Fibroblast of peridontal ligament (primary cell): ENCODE measurements around the gene SLC2A13.
"Not testable (repeated sequence)": the region's sequence is repeated elsewhere in the genome, so short reads cannot be mapped to it uniquely, and the experiment has no call there.

ENCODE experiments used
- DNase-seq: peaks from one replicate; pipeline ENCODE4 v3.0.0-alpha.2; 2010; ENCODE audit errors: extremely low read depth

Gene SLC2A13

DNA sequence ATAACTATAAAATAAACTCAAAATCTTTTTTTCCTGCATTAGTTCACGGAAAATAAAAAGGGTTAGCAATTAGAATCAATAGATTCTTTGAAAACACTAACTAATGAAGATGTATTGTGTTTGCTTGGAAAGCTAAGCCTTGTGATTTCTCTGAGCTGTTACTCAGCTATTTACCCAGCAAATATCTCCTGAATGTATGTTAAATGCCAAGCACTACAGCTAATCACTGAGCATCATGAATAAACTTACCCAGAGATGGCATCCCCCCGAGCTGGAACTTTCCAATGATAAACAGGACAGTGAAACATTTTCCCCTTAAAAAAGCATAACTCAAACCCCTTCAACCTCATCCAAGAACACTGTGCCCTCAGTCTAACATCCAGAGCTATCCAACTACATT lies 71.2 kb downstream of the SLC2A13 start:
- DNase-seq = no peak

DNA sequence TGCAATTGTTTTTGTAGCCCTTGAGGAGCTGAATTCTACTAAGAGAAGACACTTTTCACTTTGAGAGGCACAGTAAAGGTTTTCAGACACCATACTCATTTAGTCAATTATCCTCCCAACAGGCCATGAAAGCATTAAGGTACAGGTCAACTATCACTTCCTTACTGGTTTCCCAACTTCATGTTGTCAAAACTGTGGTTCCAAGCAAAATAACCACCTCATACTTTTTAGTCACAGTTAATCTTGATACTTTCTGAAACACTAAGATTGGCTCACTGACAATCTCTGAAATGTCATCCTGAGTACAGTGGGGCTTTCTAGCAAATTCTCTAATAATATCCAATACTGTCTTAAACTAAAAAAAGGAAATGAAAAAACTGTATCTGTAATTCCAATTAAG lies 71.7 kb downstream of the SLC2A13 start:
- no peak for DNase-seq

- no peak for DNase-seq
Measured at GRCh38 chr12:40033242-40033630, 72.6 kb downstream of the SLC2A13 start.

GRCh38 chr12:40032433-40033241 lies 73.2 kb downstream of the SLC2A13 start:
- no peak for DNase-seq

DNA sequence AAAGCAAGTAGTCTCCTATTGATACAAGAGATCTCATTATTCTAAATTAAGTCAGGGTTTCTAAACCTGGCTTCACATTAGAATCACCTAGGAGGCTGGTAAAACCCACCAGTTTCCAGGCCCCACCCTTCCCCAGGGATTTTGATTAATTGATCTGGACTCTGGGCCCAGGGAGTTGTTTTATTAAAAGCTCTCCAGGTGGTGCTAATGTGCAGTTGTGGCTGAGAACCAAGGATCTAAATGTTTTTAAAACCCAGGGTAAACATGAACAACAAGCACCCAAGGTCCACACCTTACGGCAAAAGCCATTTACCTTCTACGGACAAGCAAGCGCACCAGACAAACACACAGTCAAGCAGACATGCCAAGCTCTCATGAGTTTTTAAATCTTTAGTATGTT lies 73.9 kb downstream of the SLC2A13 start:
- no peak for DNase-seq

DNA sequence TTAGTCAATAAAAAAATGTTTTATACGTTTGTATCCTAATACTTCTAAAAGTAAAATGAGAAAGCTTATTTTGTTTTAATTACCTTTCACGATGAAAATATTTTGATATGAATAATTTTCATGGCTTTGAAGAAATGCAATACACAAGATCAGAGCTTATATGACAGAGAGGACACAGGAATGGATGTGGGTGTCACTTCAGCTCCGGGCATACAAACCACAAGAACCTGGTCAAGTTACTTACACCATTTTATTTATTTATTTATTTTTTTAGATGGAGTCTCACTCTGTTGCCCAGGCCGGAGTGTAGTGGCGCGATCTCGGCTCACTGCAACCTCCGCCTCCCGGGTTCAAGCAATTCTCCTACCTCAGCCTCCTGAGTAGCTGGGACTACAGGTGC lies 74.9 kb downstream of the SLC2A13 start:
- DNase-seq = not testable (repeated sequence)

DNA sequence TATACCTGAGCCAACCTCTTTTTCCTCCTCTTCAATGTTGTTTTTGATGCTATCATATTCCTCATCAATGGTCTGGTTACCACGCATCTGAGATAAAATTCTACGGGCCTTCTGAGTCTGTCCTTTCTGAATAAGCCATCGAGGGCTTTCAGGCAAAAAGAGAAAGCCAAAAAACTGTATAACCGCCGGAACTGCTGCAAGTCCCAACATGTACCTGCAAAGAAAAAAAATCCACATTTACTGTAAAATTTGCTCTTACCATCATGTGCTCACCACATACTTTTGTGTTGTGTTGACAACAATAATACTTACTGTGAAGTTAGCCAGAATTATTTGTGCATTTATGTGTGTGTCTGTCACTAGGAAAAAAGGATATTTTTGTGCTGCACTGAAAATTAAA lies 77.6 kb downstream of the SLC2A13 start:
- no peak for DNase-seq

GRCh38 chr12:40022850-40023249 lies 83.0 kb downstream of the SLC2A13 start:
- no peak for DNase-seq

DNA sequence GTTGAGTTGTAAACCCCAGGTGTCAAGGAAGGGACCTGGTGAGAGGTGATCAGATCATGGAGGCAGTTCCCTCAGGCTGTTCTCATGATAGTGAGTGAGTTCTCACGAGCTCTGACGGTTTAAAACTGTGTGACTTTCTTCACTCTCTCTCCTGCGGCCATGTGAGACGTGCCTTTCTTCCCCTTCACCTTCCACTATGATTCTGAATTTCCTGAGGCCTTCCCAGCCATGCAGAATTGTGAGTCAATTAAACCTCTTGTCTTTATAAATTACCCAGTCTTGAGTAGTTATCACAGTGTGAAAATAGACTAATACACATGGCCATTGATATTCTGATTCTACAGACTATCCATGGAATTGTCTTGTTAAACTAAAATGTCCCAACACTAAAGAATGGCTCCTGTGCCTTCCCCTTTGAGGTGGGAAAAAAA lies 85.6 kb downstream of the SLC2A13 start:
- DNase-seq = no peak

DNA sequence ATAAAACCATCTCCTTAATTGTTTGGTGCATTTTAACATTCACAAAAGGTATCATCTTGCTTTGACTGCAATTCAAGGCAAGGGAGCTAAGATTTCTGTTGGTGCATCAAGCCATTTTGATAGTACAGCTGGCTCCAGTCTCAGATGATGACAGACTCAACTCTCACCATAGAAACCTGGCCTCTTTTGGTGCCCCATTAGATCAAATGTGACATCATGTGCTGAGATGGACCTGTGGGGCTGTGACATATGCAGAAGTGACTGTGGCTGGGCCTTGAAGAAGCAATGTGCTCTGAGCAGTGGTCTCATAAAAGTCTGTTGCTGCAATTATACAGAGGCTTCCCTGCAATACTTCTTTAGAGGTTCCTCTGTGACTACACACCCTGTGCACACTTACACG lies 88.4 kb downstream of the SLC2A13 start:
- no peak for DNase-seq

- DNase-seq = peak; percentile 84
Measured at GRCh38 chr12:40016980-40017379, 88.9 kb downstream of the SLC2A13 start.

GRCh38 chr12:40015881-40016280 lies 90.0 kb downstream of the SLC2A13 start:
- DNase-seq = no peak

DNA sequence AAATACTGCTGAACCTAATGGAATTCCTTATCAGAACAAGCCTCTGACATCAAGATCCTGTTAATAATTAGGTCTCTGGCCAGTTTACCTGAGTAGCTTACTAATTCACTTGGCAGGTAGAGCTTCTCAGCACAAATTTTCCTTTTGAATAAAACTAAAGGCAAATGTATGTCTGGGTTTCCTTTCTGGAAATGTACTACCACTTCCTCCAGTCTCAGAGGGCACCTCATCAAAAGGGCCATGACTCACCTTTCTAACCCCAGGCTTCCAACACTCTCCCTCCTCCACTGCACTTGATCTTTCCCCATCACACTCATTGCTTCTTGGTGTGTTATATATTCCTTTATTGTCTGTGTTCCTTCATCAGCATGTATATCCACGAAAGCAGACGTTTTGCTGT lies 90.5 kb downstream of the SLC2A13 start:
- DNase-seq = no peak

- no peak for DNase-seq
Measured at GRCh38 chr12:40013847-40014246, 92.0 kb downstream of the SLC2A13 start.

DNA sequence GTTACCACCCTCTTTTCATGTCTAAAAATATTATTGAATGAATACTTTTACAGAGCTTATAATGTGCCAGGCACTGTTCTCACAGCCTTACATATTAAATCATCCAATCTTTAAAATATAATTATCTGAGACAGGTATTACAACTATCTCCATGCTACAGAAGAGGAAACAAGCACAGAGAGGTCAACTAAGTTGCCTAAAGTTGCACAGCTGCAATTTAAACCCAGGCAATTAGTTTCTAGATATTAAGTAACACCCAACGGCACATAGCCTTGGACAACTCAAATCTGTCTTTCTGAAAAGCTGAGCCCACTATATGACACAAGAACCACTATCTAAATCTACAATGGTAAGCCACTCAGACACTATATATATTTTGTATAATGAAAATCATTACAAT lies 92.6 kb downstream of the SLC2A13 start:
- no peak for DNase-seq

DNA sequence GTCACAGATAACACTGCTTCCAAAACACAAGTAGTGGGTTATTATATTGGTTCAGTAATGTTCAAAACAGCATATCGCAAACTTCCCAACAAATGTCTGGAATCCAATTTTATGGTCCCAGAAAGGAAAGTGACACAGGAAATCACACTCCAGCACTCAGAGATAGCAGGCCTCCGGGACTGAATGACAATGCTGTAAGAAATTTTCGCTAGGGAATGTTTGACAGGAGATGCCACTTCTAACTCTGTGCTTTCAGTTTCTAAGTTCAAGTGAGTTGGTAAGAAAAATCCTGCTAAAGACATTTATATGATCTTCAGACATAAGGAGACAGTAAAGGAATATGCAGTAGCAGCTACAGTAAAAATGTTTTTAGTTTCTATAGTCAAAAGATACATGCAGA lies 93.2 kb downstream of the SLC2A13 start:
- peak; percentile 18 for DNase-seq

DNA sequence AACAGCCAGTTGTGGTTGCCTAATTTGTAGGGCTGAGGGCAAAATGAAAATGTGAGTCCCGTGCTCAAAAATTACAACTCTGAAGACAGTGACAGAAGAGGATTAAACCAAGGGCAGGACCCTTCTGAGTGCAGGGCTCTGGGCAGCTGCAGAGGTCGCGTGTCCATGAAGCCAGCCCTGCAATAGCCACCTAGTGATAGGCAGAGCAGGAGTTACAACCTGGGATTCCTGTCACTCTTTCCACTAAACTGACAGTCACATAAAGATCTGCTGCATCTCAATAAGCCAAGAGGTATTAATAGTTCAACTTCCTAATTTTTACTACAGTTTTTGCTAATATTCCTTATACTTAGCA lies 94.1 kb downstream of the SLC2A13 start:
- no peak for DNase-seq

DNA sequence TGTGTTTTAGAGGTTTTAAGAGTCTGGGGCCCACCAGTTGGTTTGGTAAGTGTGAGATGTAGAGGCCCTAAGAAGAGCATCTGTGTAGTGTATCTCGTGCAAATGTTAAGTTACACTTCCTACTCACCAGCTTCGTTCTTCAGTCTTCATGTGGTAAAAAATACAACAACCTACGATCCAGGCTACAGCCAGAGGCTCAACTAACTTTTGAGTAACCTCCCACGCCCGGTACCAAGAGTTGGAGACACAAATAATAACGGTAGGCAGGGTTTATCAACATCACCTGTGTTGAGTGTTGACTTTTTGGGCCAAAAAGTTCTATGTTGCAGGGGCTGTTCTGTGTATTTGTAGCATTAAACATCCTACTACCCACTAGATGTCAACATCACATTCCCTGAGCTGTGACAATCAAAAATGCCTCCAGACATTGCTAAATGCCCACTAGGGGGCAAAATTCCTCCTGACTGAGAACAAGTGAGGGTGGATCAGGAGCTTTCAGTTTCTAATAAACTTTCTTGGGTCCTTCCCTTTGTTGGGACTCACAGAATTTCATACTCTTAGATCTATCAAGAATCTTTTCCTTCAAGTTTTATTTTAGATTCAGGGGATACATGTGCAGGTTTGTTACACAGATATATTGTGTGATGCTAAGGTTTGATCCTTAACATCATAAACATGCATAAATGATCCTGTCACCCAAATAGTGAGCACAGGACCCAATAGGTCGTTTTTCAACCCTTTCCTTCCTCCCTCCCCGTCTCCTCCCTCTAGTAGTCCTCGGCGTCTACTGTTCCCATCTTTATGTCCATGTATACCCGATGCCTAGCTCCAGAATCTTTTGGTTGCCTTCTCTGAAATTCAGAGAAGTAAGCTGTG lies 94.7 kb downstream of the SLC2A13 start:
- peak; percentile 89 for DNase-seq

DNA sequence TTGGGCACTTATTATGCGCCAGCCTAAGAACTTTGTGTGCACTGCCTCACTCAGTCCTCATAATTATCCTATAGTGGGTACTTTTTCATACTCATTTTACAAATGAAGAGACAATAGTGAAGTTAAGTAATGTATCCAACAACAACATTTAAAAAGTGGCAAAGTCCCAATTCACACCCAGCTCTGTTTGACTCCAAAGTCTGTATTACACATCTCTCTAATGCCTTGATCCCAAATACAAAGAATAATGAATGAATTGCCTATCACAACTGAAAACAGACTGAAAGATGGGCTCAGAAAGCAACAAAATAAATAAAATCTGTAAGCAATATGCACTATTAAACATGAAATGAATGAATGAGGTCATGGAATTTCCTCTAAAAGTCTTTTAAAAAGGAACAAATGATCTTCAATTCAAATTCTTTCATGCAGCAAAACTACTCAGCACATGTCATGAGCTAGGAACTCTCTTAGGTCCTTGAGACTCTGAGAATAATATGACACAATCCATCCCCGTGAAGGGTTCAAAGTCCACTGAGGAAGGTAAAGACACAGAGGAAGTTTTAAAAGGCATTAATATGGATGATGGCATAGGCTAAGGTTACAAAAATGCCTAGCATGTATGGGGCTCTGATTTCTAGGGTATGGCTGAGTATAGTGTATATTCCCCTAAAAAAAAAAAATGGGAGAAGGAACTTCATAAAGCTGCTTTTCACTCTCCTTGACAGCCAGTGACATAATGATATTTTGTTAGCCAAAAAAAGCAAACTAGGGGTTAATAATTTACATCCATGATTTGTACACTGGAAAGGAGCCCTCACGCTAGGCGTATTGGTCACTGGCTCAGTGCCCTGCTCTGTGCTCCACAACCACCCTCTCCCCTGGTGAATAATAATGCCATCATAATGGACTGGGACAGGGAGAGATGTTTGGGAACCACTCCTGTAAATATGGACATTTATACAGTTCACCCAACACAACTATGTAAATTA lies 103.4 kb downstream of the SLC2A13 start:
- DNase-seq = no peak

GRCh38 chr12:40001406-40001805 lies 104.5 kb downstream of the SLC2A13 start:
- DNase-seq = no peak

- no peak for DNase-seq
Measured at GRCh38 chr12:40000884-40001283, 105.0 kb downstream of the SLC2A13 start.

DNA sequence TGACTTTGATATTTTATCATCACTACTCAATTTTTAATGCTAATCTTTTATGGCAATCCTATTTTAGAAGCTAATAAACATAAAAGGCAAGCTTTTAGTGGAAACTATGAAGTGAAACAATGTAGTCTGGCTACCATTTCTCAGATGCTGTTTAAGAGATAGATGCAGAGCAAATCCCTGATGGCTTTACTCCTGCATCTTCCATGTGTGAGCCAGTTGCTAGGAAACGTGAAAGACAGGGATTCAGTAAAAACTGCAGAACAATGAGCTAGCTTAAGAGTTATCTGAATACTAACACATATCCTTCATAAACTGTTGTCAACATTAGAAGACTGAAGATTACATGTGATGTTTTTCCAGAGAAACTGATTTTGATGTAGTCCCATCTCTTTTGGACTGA lies 112.6 kb downstream of the SLC2A13 start:
- no peak for DNase-seq
